Mucosa of rectum (tissue), 2 donors: ENCODE measurements around the gene PPP1R3F.
A peak's percentile ranks its signal among the peaks of the same experiment; 100 is the strongest.

Source experiments
- H3K27ac ChIP-seq, 2 donors: one replicate each; pipeline ENCODE4 v1.7.0; 2013; ENCODE audit warnings: inconsistent platforms in 2 of 2, low read depth in 2 of 2, low read length in 2 of 2
- H3K27me3 ChIP-seq, 2 donors: one replicate each; pipeline ENCODE4 v1.7.0; 2013; ENCODE audit warnings: low read length in 2 of 2; ENCODE audit not compliant: control insufficient read depth in 2 of 2, insufficient read depth in 2 of 2
- H3K36me3 ChIP-seq, 2 donors: one replicate each; pipeline ENCODE4 v1.7.0; 2013; ENCODE audit warnings: low read length in 2 of 2; ENCODE audit not compliant: control insufficient read depth in 2 of 2, insufficient read depth in 2 of 2
- H3K4me1 ChIP-seq, 2 donors: one replicate each; pipeline ENCODE4 v1.7.0; 2013; ENCODE audit warnings: low read length in 2 of 2, mild to moderate bottlenecking in 1 of 2; ENCODE audit not compliant: control insufficient read depth in 2 of 2, insufficient read depth in 2 of 2
- H3K4me3 ChIP-seq, 2 donors: one replicate each; pipeline ENCODE4 v1.7.0; 2013; ENCODE audit warnings: low read length in 2 of 2
- H3K9ac ChIP-seq, 2 donors: one replicate each; pipeline ENCODE4 v1.7.0; 2013; ENCODE audit warnings: low read length in 2 of 2, low read depth in 1 of 2, mild to moderate bottlenecking in 1 of 2
- H3K9me3 ChIP-seq, 2 donors: one replicate each; pipeline ENCODE4 v1.7.0; 2013; ENCODE audit warnings: low read length in 2 of 2; ENCODE audit not compliant: control insufficient read depth in 2 of 2
- donor health status: healthy.
- donor health status: Normal muscosa, but diverticular disease.

The PPP1R3F gene

GRCh38 chrX:49232525-49232924, 37.1 kb upstream of the PPP1R3F start:
- Histone ChIP-seq H3K9me3 (no peaks in the 10 kb centered on the region), H3K4me1 (peaks cover 0 to 3% of the 10 kb centered on the region in 2 donors), H3K27me3 (no peaks in the 10 kb centered on the region), H3K27ac (no peak overlapping the region), H3K4me3 (no peak overlapping the region), H3K9ac (no peak overlapping the region), H3K36me3 (no peaks in the 10 kb centered on the region)

DNA sequence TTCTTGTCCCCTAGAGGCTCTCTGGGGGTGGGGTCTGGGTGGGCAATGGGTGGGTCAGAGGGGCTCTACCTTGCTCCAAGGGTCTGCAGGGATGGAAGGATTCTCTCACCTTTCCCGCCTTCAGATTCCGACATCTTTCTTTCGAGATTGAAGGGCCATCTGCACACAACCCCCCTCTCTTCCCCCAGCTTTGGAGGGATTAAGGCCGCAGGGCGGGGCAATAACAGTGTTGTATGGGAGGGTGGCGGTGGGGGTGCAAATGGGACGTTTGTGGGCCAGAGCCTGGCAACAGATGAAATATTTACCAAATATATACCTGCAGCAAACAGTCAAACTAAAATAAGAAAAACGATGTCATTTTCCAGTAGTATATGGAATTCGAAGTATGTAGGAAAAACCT, 36.4 kb upstream of the PPP1R3F start, which contains the start of gene CACNA1F:
CACNA1F (minus strand) TSS at position 165 of the 400 bp plus-strand sequence; CDS start at position 134, 31 bp downstream.
- no peaks in the 10 kb centered on the region for H3K27me3 ChIP-seq
- H3K36me3 ChIP-seq, result no peaks in the 10 kb centered on the region
- no peak within 1 kb of the TSS for H3K9ac ChIP-seq
- H3K4me1 ChIP-seq, result peaks cover 0 to 3% of the 10 kb centered on the region in 2 donors
- no peak within 1 kb of the TSS for H3K4me3 ChIP-seq
- H3K27ac ChIP-seq, result no peak within 1 kb of the TSS
- H3K9me3 ChIP-seq, result no peaks in the 10 kb centered on the region

DNA sequence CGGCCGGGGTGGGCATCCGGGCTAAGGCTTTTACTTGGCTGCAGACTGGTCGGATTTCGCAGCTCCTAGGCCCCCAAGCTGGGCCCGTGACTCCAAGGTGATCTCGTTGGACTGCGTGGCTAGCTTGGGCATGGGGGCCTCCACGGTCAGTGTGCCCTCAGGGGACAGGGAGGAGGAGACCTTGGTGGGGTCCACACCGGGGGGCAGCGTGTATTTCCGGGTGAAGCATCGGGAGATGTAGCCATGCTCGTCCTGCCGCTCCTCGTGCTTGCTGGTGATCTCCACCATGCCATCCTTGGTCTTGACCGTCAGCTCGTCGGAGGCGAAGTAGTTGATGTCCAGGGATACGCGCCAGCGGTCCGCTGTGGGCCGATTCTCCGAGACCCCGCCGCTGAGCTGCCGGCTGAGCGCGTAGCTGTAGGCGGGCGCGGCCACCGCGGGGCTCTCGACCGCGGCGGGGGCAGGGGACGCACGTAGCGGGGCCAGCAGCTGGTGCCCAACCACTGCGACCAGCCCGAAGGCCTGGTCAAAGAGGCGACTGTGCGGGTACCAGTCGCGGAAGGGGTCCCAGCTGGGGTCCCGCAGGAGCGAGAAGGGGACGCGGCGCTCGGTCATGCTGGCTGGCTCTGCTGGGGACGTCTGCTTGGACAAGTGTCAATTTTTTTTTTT, 35.6 kb upstream of the PPP1R3F start:
- Histone ChIP-seq H3K4me1 (peaks cover 0 to 3% of the 10 kb centered on the region in 2 donors), H3K36me3 (no peaks in the 10 kb centered on the region), H3K9me3 (no peaks in the 10 kb centered on the region), H3K4me3 (no peak overlapping the region), H3K27ac (no peak overlapping the region), H3K9ac (no peak overlapping the region), H3K27me3 (no peaks in the 10 kb centered on the region)

DNA sequence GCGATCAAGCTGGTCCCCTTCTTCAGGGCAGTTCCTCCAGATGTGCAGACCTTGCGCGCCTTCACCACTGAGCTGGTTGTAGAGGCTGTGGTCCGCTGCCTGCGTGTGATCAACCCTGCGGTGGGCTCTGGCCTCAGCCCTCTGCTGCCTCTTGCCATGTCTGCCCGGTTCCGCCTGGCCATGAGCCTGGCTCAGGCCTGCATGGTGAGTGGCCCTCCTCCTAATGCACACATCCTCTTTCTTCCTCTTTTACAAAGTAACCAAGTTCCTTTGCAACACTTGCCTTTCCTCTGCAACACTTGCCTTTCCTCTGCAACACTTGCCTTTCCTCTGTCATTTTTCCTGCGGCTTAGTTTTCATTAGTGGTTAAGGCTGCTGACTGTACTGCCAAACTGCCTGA, 32.5 kb upstream of the PPP1R3F start:
- Histone ChIP-seq H3K27me3 (no peaks in the 10 kb centered on the region), H3K9ac (no peak overlapping the region), H3K36me3 (peaks cover 0 to 1% of the 10 kb centered on the region in 2 donors), H3K4me3 (no peak overlapping the region), H3K27ac (peak overlapping the region in 1 of 2 donors; percentile 6), H3K9me3 (no peaks in the 10 kb centered on the region), H3K4me1 (peaks cover 0 to 3% of the 10 kb centered on the region in 2 donors)

DNA sequence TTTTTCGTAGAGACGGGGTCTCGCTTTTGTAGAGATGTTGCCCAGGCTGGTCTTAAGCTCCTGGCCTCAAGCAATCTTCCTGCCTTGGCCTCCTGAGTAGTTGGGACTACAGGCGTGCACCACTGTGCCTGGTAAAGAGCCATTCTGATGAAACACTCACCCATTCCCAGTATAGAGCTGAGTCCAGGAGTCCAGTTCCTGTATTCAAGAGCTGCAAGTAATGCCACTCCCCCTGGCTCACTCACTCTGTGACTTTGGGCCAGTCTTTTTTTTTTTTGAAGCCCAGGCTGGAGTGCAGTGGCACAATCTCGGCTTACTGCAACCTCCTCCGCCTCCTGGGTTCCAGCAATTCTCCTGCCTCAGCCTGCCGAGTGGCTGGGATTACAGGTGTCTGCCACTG, 30.9 kb upstream of the PPP1R3F start:
- peaks cover 4 to 11% of the 10 kb centered on the region in 2 donors for H3K36me3 ChIP-seq
- peaks cover 0 to 3% of the 10 kb centered on the region in 2 donors for H3K4me1 ChIP-seq
- no peak overlapping the region for H3K9ac ChIP-seq
- no peak overlapping the region for H3K27ac ChIP-seq
- no peaks in the 10 kb centered on the region for H3K27me3 ChIP-seq
- no peaks in the 10 kb centered on the region for H3K9me3 ChIP-seq
- no peak overlapping the region for H3K4me3 ChIP-seq

DNA sequence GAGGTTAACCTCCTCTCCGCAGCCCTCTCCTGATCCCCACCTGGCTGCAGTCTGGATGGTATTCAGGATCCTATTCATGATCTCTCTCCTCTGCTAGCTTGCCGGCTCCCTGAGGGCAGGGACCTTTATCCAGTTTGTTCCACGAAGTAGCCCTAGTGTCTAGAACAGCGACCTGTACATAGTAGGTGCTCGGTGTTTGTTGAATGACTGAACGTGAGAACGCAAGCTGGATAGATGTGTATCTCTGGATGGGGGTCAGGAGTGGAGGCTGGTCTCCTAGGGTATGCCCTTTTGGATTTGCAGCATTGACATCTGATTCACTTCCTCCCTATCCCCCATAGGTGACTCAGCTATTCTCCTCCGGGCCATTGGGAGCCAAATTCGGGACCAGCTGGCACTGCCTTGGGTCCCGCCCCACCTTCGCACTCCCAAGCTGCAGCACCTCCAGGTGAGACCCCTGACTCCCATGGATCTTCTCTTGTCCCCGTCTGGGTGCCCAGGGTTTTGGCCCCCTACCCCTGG, 27.0 kb upstream of the PPP1R3F start:
- H3K4me3 ChIP-seq, result no peak overlapping the region
- no peak overlapping the region for H3K27ac ChIP-seq
- no peaks in the 10 kb centered on the region for H3K27me3 ChIP-seq
- H3K36me3 ChIP-seq, result peaks cover 4 to 14% of the 10 kb centered on the region in 2 donors
- H3K4me1 ChIP-seq, result no peaks in the 10 kb centered on the region
- no peak overlapping the region for H3K9ac ChIP-seq
- no peaks in the 10 kb centered on the region for H3K9me3 ChIP-seq

GRCh38 chrX:49243166-49243565, 26.4 kb upstream of the PPP1R3F start:
- H3K9ac ChIP-seq, result no peak overlapping the region
- no peak overlapping the region for H3K4me3 ChIP-seq
- no peaks in the 10 kb centered on the region for H3K27me3 ChIP-seq
- H3K9me3 ChIP-seq, result no peaks in the 10 kb centered on the region
- H3K27ac ChIP-seq, result no peak overlapping the region
- H3K4me1 ChIP-seq, result no peaks in the 10 kb centered on the region
- H3K36me3 ChIP-seq, result peaks cover 4 to 14% of the 10 kb centered on the region in 2 donors

DNA sequence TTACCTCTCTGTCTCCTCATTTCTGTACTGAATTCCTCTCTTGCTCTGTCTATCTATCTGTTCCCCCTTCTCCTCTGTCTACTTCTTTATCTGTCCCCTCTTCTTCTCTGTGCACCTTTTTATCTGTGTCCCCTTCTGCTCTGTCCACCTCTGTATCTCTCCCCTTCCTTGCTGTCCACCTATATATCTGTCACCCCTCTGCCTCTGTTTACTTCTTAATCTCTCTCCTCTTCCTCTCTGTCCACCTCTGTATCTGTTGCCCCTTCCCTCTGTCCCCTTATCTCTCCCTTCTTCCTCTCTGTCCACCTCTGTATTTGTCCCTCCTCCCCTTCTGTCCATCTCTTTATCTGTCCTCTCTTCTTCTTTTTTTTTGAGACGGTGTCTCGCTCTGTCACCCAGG, 25.4 kb upstream of the PPP1R3F start:
- H3K36me3 ChIP-seq, result peaks cover 7 to 18% of the 10 kb centered on the region in 2 donors
- no peak overlapping the region for H3K27ac ChIP-seq
- no peaks in the 10 kb centered on the region for H3K9me3 ChIP-seq
- H3K4me1 ChIP-seq, result no peaks in the 10 kb centered on the region
- no peaks in the 10 kb centered on the region for H3K27me3 ChIP-seq
- no peak overlapping the region for H3K4me3 ChIP-seq
- H3K9ac ChIP-seq, result no peak overlapping the region

DNA sequence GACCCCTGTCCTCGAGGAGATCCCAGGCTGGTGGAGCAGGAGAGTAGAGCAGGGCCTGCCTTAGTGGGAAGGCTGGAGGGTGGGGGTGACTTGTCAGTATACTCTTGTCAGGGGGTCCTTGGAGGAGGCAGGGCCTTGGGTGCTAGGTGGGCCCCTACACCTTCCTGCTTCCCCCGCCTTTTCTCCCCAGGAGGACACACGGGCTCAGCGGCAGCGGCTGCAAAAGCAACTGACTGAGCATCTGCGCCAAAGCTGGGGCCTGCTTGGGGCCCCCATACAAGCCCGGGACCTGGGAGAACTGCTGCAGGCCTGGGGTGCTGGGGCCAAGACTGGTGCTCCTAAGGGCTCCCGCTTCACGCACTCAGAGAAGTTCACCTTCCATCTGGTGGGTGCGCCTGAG, 23.1 kb upstream of the PPP1R3F start:
- Histone ChIP-seq H3K4me1 (no peaks in the 10 kb centered on the region), H3K4me3 (no peak overlapping the region), H3K27ac (no peak overlapping the region), H3K9me3 (no peaks in the 10 kb centered on the region), H3K36me3 (peaks cover 8 to 18% of the 10 kb centered on the region in 2 donors), H3K9ac (no peak overlapping the region), H3K27me3 (no peaks in the 10 kb centered on the region)

DNA sequence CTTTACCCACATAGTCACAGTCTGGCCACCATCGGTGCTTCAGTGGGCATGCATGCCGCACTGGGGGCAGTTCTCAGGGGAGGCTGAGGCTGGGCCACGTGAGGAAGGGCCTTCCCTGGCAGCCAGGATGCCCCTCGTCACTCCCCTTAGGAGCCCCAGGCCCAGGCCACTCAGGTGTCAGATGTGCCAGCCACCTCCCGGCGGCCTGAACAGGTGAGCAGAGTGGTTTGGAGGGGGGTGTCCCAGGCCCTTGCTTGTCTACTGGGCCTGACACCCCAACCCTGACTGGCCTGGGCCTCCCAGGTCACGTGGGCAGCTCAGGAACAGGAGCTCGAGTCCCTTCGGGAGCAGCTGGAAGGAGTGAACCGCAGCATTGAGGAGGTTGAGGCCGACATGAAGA, 22.2 kb upstream of the PPP1R3F start:
- H3K36me3 ChIP-seq, result peaks cover 9 to 16% of the 10 kb centered on the region in 2 donors
- H3K27ac ChIP-seq, result no peak overlapping the region
- no peaks in the 10 kb centered on the region for H3K27me3 ChIP-seq
- no peaks in the 10 kb centered on the region for H3K9me3 ChIP-seq
- no peak overlapping the region for H3K9ac ChIP-seq
- no peaks in the 10 kb centered on the region for H3K4me1 ChIP-seq
- H3K4me3 ChIP-seq, result no peak overlapping the region
